Astrocyte (in vitro differentiated cells and primary cell): ENCODE measurements around the gene PRKG1. TPM values are rescaled to one million over a fixed set of nuclear protein-coding genes. Genes with fewer than 3 reads are reported as not detected.
"Not testable (repeated sequence)": the region's sequence is repeated elsewhere in the genome, so short reads cannot be mapped to it uniquely, and the experiment has no call there.

Experiments
- DNase-seq: peaks from one replicate; pipeline ENCODE4 v3.0.0-alpha.2; 2010; ENCODE audit warnings: low read depth
- FAIRE-seq: peaks from 2 replicates; lab custom pipeline; 2011; peaks lifted over from hg19 to GRCh38; lab: Jason Lieb, UNC
- H2AFZ ChIP-seq: 2 replicates; pipeline ENCODE4 v1.6.0; 2012; ENCODE audit warnings: low read depth, low read length, inconsistent platforms
- H3K27ac ChIP-seq: 2 replicates; pipeline ENCODE4 v1.5.1; 2011; ENCODE audit warnings: low read depth, low read length, inconsistent platforms
- H3K27me3 ChIP-seq: 2 replicates; pipeline ENCODE4 v1.6.0; 2011; ENCODE audit warnings: low read length, inconsistent platforms; ENCODE audit not compliant: insufficient read depth
- H3K36me3 ChIP-seq: 2 replicates; pipeline ENCODE4 v1.5.1; 2011; ENCODE audit warnings: low read length, inconsistent platforms; ENCODE audit not compliant: insufficient read depth
- H3K4me1 ChIP-seq: 2 replicates; pipeline ENCODE4 v1.5.1; 2011; ENCODE audit warnings: low read length, inconsistent platforms; ENCODE audit not compliant: insufficient read depth
- H3K4me2 ChIP-seq: 2 replicates; pipeline ENCODE4 v1.6.0; 2012; ENCODE audit warnings: low read length, inconsistent platforms
- H3K4me3 ChIP-seq: 2 replicates; pipeline ENCODE4 v1.5.1; 2011; ENCODE audit warnings: low read depth, mild to moderate bottlenecking, low read length, inconsistent platforms; ENCODE audit not compliant: insufficient read depth
- H3K79me2 ChIP-seq: 2 replicates; pipeline ENCODE4 v1.6.0; 2012; ENCODE audit warnings: mild to moderate bottlenecking, low read length, inconsistent platforms; ENCODE audit not compliant: insufficient read depth
- H3K9ac ChIP-seq: 2 replicates; pipeline ENCODE4 v1.6.0; 2012; ENCODE audit warnings: mild to moderate bottlenecking, low read length, inconsistent platforms
- H3K9me3 ChIP-seq: 2 replicates; pipeline ENCODE4 v1.5.1; 2012; ENCODE audit warnings: low read depth, mild to moderate bottlenecking, low read length, inconsistent platforms; ENCODE audit not compliant: insufficient read depth
- H4K20me1 ChIP-seq: 2 replicates; pipeline ENCODE4 v1.6.0; 2012; ENCODE audit warnings: low read length, inconsistent platforms; ENCODE audit not compliant: insufficient read depth
- H3K27ac Mint-ChIP-seq: one replicate; pipeline ENCODE4 v1.8.0; 2021; ENCODE audit warnings: mild to moderate bottlenecking, mixed read lengths; ENCODE audit not compliant: unreplicated experiment
- H3K27me3 Mint-ChIP-seq: one replicate; pipeline ENCODE4 v1.8.0; 2021; ENCODE audit warnings: low read depth, mixed read lengths; ENCODE audit not compliant: unreplicated experiment
- H3K36me3 Mint-ChIP-seq: one replicate; pipeline ENCODE4 v1.8.0; 2021; ENCODE audit warnings: low read depth, mixed read lengths; ENCODE audit not compliant: unreplicated experiment
- H3K4me1 Mint-ChIP-seq: one replicate; pipeline ENCODE4 v1.8.0; 2021; ENCODE audit warnings: low read depth, mixed read lengths; ENCODE audit not compliant: unreplicated experiment
- H3K4me3 Mint-ChIP-seq: one replicate; pipeline ENCODE4 v1.8.0; 2021; ENCODE audit warnings: mild to moderate bottlenecking, moderate library complexity, mixed read lengths; ENCODE audit not compliant: unreplicated experiment
- H3K9me3 Mint-ChIP-seq: one replicate; pipeline ENCODE4 v1.8.0; 2021; ENCODE audit warnings: mild to moderate bottlenecking, mixed read lengths; ENCODE audit not compliant: unreplicated experiment
- EZH2 ChIP-seq: IDR thresholded peaks from 2 replicates; pipeline ENCODE4 v1.6.1; 2012; ENCODE audit warnings: mild to moderate bottlenecking, low read length, inconsistent platforms; ENCODE audit not compliant: insufficient read depth
- total RNA-seq: library from RNA; stranded (reverse); gene quantifications from 2 replicates; pipeline ENCODE4 v1.2.1, GENCODE V29; 2021
- TF ChIP-seq, protein P1 (sequence below): IDR thresholded peaks from 2 replicates; pipeline ENCODE4 v1.5.1; 2011; ENCODE audit warnings: low read depth, mild to moderate bottlenecking, inconsistent platforms, low read length, moderate library complexity; ENCODE audit not compliant: insufficient read depth

Gene PRKG1
- total RNA-seq, 1 donor from 2014 or later = 3.1 TPM

DNA sequence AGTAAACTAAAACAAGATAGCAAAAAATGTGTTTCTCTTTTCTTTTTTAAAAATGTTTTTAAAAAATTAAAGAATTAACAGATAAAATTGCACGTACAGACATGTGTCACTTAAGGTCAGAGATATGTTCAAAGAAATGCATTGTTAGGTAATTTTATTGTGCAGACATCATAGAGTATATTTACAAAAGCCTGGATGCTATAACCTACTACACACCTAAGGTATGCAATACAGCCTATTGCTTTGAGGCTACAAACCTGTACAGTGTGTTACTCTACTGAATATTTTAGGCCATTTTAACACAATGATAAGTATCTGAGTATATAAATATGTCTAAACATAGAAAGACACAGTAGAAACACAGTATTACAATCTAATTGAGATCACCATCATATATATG is 253.1 kb downstream of the PRKG1 start:
- H3K27me3 Mint-ChIP-seq = no peaks in the 10 kb centered on the region
- FAIRE-seq = no peak

DNA sequence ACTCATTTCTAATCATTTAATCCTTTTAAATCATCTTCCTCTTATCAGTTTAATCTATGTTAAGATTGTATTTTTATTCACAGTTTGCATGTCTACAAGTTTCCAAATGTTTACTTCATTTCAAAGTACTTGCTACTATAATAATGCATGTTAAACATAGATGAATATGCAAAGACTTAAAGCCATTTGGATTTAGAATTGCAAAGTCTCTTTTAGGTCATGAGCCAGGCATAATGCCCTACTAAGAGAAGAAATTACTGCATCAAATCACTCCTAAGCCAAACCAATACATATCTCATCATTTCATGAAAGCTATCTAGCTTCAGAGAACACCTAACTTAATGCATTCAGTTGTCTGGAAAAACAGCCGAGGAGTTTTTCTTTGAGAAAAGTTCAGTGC is 266.1 kb downstream of the PRKG1 start:
- Mint-ChIP-seq H3K27ac (no peak overlapping the region), H3K27me3 (no peaks in the 10 kb centered on the region), H3K36me3 (no peaks in the 10 kb centered on the region), H3K9me3 (peaks cover 4% of the 10 kb centered on the region), H3K4me1 (no peaks in the 10 kb centered on the region), H3K4me3 (no peak overlapping the region)
- no peak for DNase-seq
- H3K4me3 ChIP-seq = no peak overlapping the region
- H2AFZ ChIP-seq = no peak overlapping the region
- no peaks in the 10 kb centered on the region for H3K79me2 ChIP-seq
- TF ChIP-seq EZH2 = no peak
- TF ChIP-seq, protein P1, sequence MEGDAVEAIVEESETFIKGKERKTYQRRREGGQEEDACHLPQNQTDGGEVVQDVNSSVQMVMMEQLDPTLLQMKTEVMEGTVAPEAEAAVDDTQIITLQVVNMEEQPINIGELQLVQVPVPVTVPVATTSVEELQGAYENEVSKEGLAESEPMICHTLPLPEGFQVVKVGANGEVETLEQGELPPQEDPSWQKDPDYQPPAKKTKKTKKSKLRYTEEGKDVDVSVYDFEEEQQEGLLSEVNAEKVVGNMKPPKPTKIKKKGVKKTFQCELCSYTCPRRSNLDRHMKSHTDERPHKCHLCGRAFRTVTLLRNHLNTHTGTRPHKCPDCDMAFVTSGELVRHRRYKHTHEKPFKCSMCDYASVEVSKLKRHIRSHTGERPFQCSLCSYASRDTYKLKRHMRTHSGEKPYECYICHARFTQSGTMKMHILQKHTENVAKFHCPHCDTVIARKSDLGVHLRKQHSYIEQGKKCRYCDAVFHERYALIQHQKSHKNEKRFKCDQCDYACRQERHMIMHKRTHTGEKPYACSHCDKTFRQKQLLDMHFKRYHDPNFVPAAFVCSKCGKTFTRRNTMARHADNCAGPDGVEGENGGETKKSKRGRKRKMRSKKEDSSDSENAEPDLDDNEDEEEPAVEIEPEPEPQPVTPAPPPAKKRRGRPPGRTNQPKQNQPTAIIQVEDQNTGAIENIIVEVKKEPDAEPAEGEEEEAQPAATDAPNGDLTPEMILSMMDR = no peak
- no peaks in the 10 kb centered on the region for H3K27me3 ChIP-seq
- H3K36me3 ChIP-seq = no peaks in the 10 kb centered on the region
- H3K4me2 ChIP-seq = no peak overlapping the region
- H3K4me1 ChIP-seq = no peaks in the 10 kb centered on the region
- H3K9me3 ChIP-seq = no peaks in the 10 kb centered on the region
- no peaks in the 10 kb centered on the region for H4K20me1 ChIP-seq
- H3K9ac ChIP-seq = no peak overlapping the region
- no peak for FAIRE-seq
- H3K27ac ChIP-seq = no peak overlapping the region

More for the DNA sequence above, 253.1 kb downstream of the PRKG1 start:
- Histone ChIP-seq H3K4me2 (no peak overlapping the region), H3K36me3 (no peaks in the 10 kb centered on the region), H2AFZ (no peak overlapping the region), H3K9ac (no peak overlapping the region), H3K4me3 (no peak overlapping the region), H3K79me2 (no peaks in the 10 kb centered on the region), H4K20me1 (no peaks in the 10 kb centered on the region), H3K27me3 (no peaks in the 10 kb centered on the region), H3K27ac (no peak overlapping the region), H3K9me3 (no peaks in the 10 kb centered on the region), H3K4me1 (no peaks in the 10 kb centered on the region)
- no peaks in the 10 kb centered on the region for H3K4me1 Mint-ChIP-seq
- no peak for DNase-seq
- no peaks in the 10 kb centered on the region for H3K36me3 Mint-ChIP-seq
- no peaks in the 10 kb centered on the region for H3K9me3 Mint-ChIP-seq
- TF ChIP-seq, protein P1 = no peak
- no peak for TF ChIP-seq EZH2
- no peak overlapping the region for H3K4me3 Mint-ChIP-seq
- H3K27ac Mint-ChIP-seq = no peak overlapping the region

DNA sequence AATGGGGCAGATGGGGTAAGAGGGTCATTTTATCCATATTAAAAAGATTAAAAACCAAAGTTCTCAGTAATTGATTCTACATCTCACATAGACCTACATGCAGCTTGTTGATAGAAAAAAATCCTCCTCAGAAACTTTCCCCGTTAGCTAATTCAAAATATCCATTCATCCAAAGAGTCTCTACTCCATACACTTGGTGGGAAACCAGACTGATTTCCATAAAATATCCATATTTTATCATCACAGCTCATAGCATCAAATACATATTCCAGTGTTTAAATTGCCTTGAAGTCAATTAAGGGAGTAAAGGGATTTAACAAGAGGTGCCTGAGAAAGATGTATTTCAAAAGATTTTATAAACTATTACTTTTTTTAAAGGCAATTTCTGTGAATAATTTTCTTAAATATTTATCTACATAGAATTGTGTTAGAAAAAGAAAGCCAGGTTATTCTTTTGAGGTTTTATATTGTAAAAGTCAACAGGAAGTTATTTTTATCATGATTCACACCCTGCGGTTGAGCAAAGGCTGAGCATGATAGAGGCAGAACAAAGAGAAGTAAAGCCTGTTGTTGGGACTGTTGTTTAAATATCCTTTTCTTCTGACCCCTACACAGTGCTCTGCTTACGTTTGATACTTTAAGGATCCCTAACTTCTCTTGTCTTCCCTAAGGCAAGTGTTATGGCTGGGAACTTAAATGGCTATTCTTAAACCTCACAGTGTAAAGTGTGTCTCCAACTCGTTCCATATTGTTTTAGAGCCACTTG is 266.7 kb downstream of the PRKG1 start:
- no peak overlapping the region for H3K27ac Mint-ChIP-seq
- DNase-seq = peak; percentile 45
- Histone ChIP-seq H3K4me1 (no peaks in the 10 kb centered on the region), H3K36me3 (no peaks in the 10 kb centered on the region), H2AFZ (peak overlapping the region; percentile 22), H3K79me2 (no peaks in the 10 kb centered on the region), H3K9ac (no peak overlapping the region), H3K4me3 (no peak overlapping the region), H3K27me3 (no peaks in the 10 kb centered on the region), H3K4me2 (peak overlapping the region; percentile 65), H4K20me1 (no peaks in the 10 kb centered on the region), H3K27ac (no peak overlapping the region), H3K9me3 (no peaks in the 10 kb centered on the region)
- no peak for FAIRE-seq
- no peaks in the 10 kb centered on the region for H3K4me1 Mint-ChIP-seq
- no peak for TF ChIP-seq EZH2
- TF ChIP-seq, protein P1 = no peak
- H3K9me3 Mint-ChIP-seq = peaks cover 4% of the 10 kb centered on the region
- no peak overlapping the region for H3K4me3 Mint-ChIP-seq
- H3K27me3 Mint-ChIP-seq = no peaks in the 10 kb centered on the region
- no peaks in the 10 kb centered on the region for H3K36me3 Mint-ChIP-seq

DNA sequence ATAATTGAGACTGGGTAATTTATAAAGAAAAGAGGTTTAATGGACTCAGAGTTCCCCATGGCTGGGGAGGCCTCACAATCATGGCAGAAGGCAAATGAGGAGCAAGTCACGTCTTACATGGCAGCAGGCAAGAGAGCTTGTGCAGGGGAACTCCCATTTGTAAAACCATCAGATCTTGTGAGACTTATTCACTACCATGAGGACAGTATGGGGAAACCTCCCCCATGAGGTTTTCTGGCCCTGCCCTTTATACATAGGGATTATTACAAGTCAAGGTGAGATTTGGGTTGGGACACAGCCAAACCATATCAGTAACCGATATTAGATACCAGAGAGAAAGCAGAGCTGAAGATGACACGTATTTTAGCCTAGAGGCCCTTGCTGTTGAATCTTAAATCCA is 267.5 kb downstream of the PRKG1 start:
- not testable (repeated sequence) for DNase-seq, H3K27me3 Mint-ChIP-seq, H2AFZ ChIP-seq, H3K9me3 ChIP-seq, H4K20me1 ChIP-seq, H3K9ac ChIP-seq, H3K27ac ChIP-seq, H3K36me3 Mint-ChIP-seq, H3K4me1 Mint-ChIP-seq, FAIRE-seq, H3K4me3 Mint-ChIP-seq, H3K27me3 ChIP-seq, H3K27ac Mint-ChIP-seq, H3K9me3 Mint-ChIP-seq, H3K36me3 ChIP-seq, H3K79me2 ChIP-seq, H3K4me3 ChIP-seq, H3K4me1 ChIP-seq
- H3K4me2 ChIP-seq = peak overlapping the region; percentile 65
